GM12801 (cell line): ENCODE data around the gene CORO2A.

Source experiments
- CTCF ChIP-seq: IDR thresholded peaks from one replicate; pipeline ENCODE4 v1.5.1; 2011; ENCODE audit warnings: control low read depth; ENCODE audit not compliant: insufficient read length; ENCODE audit errors: extremely low read depth

The CORO2A gene

GRCh38 chr9:98097836-98098235 lies 94.6 kb downstream of the CORO2A start:
- TF ChIP-seq CTCF = no peak

GRCh38 chr9:98096091-98096490 lies 96.3 kb downstream of the CORO2A start:
- TF ChIP-seq CTCF = no peak

GRCh38 chr9:98095401-98095800 lies 97.0 kb downstream of the CORO2A start:
- TF ChIP-seq CTCF = no peak

- TF ChIP-seq CTCF = no peak
Measured at GRCh38 chr9:98094851-98095250, 97.6 kb downstream of the CORO2A start.

- TF ChIP-seq CTCF = no peak
Measured at GRCh38 chr9:98094316-98094715, 98.1 kb downstream of the CORO2A start.

GRCh38 chr9:98092613-98092931 lies 99.9 kb downstream of the CORO2A start:
- TF ChIP-seq CTCF = no peak

- no peak for TF ChIP-seq CTCF
Measured at GRCh38 chr9:98091735-98092612, 100.5 kb downstream of the CORO2A start.
